GM19467 (cell line): ENCODE measurements around the gene FBP2.
"Not testable (repeated sequence)": the region's sequence is repeated elsewhere in the genome, so short reads cannot be mapped to it uniquely, and the experiment has no call there.

Experiments
- ATAC-seq: cut with Tn5 transposase; IDR thresholded peaks from one replicate; pipeline ENCODE4 v1.9.1; 2021; ENCODE audit warnings: mild to moderate bottlenecking, moderate library complexity; ENCODE audit not compliant: unreplicated experiment

The FBP2 gene

DNA sequence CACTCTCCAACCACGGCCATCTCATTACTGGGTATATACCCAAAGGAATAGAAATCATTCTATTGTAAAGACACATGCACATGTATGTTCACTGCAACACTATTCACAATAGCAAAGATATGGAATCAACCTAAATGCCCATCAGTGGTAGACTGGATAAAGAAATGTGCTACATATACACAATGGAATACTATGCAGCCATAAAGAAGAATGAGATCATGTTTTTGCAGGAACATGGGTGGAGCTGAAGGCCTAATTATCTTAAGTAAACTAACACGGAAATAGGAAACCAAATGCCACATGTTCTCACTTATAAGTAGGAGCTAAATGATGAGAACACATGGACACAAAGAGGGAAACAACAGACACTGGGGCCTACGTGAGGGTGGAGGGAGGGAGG lies 29.3 kb downstream of the FBP2 start:
- ATAC-seq: not testable (repeated sequence)

DNA sequence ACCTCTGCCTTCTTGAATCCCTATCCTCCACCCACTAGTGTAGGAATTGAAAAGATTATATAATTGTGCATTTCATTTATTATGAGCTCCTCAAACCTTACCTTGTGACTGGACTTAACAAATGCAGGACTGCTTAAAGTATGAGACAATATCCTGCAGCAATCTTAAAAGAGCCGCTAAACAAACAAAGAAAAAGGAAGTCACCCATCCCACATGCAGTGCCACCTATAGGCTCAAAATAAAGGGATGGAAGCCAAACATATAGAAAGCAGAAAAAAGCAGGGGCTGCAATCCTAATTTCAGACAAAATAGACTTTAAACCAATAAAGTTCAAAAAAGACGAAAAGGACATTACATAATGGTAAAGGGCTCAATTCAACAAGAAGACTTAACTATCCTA lies 30.1 kb downstream of the FBP2 start:
- no peak for ATAC-seq

DNA sequence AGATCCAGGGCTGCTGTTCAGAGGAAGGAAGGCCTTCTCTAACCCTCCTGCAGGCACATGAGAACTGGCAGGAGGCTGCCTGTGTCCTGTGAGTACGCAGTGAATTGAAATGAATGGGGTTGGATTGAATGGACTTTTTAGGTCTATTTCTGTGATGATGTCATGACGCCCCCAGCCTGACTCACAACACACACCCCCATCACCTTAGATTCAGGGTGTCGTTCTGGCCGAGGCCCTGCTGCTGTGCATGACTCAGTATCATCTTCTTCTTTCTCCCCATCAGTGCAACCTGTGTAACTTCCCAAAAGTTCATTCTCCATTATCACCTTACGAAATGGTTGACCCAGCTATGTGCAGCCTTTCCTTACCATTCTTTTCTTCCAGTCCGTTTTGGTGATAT lies 33.4 kb downstream of the FBP2 start:
- no peak for ATAC-seq

DNA sequence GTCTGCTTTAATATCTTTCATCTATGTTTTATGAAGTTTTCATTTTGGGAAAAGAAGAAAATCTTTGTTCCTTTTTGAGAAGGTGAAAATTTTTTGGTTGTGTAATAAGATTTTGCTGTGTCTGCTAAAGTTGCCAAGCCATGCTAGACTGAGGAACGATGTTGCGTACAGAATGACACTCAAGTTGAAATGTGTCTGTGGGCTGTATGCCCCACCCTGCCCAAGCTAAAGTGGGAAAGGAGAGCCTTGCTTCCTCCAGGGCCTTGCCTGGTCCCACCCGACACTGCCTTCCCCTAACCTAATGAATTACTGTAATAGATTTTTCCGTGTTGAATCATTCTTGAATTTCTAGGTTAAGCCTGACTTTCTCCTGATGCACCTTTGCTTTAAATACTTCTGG lies 36.2 kb downstream of the FBP2 start:
- no peak for ATAC-seq

DNA sequence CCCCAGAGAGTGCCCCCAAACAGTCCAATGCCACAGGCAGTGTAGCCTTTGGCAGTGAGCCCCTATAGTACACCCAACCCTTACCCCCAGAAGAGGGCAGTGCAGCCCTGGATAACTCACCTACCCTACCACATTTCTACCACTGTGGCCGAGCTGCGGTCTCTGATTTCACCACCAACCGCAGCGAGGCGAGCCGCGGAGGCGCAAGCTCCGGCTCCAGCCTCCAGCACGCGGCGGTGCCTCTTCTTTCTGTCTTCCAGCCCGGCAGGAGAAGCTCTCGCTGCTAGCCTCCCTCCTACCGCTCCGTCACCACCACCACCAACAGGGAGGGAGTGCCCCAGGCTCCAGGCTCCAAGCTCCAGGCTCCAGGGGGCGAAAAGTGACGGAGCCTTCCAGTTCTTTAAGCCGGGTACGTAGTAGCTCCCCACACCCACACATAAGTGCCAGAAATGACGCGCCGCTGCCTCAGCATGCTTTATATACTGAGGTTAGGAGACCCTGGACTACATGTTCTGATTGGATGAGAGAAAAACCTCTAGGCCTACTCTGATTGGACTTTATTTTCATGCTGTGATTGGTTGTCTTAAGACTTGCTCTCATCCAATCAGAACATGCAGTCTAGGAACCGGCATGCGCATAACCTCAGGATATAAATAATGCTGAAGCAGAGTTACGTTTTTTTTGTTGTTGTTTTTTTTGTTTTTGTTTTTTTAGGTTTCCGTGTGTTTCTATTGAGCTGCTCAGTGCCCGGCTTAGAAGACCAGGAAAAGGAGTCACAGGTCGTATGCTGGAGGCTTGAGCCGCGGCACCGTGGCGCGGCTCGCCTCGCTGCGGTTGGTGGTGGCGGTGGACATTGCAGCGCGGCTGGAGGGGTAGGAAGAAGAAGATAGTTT lies 38.9 kb downstream of the FBP2 start, which contains the start of gene PCAT7:
Gene PCAT7 (plus strand): TSS at position 645 of the 893 bp plus-strand sequence.
- ATAC-seq: no peak

DNA sequence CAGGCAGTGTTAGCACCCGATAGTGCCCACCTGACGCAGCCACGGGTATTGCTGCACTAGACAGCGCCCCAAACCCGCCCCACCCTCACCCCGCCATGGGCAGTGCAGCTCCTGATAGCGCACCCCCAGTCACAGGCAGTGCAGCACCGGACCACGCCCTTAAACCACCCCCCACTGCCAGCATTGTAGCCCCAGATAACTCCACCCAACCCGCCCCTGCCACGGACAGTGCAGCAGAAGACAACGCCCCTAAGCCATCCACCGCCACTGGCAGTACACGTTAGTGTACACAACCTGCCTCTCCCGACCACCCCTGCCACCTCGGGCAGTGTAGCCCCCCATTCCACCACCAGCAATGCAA lies 39.6 kb downstream of the FBP2 start:
- ATAC-seq: no peak

DNA sequence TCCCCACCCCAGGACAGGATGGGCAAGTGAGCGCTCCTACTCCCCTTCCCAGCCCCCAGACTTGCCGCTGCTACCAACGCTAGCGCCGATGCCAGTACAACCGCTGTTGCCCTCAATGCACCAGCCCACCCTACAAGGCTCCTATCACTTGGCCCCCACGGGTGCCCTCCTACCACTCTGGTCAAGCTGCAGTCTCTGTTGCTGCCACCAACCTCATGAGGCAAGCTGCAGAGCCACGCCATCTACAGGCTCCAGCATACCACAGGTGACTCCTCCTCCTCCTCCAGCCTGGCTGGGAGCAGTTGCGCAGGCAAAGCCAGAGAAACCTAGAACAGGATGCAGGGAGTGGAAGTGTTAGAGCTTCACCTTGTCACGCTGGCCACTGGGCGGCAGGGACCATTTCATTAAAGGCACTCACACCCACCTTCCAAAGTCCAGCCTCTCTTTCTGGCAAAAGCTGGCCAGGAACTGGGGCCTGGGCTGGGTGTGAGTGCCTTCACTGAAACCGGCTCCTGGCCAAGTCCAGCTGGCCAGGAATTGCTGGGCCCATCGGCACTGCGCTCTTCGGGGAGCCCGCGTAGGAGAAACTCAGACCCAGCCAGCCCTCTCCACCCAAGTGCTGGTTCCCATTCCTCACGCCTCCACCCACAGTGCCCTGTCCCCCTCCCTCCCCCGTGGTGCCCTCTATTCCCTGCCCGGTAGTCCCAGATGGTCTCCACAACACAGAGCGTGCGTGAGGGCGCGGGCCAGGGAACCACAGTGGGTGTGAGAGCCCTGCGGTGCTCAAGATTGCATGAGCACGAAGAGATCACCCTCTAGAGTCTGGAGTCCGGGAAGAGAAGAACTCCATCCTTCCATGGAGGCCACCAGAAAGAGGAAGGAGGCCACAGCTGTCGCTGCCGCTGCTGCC lies 40.3 kb downstream of the FBP2 start:
- ATAC-seq: no peak

DNA sequence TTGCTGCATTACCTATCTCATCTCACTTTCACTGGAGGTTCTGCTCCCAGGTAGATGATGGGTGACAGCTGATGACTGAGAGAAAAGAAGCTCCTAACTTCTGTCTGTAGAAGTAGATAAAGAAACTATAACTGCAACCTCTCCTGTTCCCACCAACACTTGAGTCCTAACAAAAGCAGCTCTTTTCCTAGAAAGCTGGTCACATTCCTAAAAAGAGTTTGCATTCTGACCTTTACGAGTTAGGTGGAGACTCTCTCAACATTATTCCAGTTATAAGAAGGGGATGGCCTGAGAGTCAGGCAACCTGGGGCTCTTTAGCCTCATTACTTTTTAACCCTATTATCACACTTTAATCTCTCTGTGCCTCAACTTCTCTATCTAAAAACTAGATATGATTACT lies 47.7 kb downstream of the FBP2 start:
- ATAC-seq: no peak

DNA sequence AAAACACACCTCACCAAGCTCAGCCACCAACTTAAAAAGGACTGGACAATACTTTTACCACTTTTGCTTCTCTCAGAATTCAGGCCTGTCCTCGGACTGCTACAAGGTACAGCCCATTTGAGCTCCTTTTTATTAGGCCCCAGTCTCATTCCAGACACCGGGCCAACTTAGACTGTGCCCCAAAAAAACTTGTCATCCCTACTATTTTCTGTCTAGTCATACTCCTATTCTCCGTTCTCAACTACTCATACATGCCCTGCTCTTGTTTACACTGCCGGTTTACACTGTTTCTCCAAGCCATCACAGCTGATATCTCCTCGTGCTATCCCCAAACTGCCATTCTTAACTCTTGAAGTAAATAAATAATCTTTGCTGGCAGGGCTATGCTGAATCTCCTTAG lies 49.3 kb downstream of the FBP2 start:
- not testable (repeated sequence) for ATAC-seq

DNA sequence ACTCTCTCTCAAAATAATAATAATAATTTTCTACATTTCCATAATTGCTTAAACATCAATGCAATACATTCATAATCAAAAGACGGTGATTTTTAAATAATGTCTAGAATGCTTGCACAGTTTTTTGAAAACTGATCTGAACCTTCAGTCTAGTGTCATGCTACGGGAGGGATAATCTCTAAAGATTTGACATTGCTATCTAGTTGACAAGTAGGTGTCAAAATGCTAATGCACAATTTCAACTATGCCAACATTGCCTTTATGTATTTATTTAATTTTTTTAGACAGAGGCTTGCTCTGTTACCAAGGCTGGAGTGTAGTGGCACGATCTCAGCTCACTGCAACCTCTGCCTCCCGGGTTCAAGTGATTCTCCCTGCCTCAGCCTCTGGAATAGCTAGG lies 54.7 kb downstream of the FBP2 start:
- ATAC-seq: no peak

DNA sequence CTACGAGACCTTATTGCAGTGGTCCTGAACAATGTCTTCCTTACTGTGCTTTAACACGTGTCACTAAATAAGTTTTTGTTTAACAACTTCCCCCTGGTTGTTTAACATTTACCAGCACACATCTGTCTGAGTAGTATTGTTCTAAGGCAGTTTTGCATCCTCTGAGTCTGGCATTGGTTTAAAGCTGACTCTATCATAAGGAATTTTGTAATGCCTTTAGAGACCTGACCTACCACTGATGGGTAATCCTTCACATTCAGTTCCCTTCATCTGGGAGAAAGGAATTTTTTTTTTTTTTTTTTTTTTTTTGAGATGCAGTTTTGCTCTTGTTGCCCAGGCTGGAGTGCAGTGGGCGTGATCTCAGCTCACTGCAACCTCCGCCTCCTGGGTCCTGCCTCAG lies 58.7 kb downstream of the FBP2 start:
- no peak for ATAC-seq

DNA sequence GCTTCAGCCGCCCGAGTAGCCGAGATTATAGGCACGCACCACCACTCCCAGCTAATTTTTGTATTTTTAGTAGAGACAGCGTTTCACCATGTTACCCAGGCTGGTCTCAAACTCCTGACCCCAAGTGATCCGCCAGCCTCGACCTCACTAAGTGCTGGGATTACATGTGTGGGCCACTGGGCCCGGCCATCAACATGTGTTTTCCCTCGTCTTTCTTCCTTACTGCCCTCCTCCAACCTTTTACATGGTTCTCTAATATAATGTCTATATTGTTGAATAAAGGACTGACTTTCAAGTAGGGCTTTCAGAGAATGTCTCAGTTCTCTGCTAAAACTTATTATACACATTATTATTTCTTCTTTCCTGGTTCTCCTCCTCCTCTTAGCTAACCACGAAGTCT lies 60.0 kb downstream of the FBP2 start:
- no peak for ATAC-seq

DNA sequence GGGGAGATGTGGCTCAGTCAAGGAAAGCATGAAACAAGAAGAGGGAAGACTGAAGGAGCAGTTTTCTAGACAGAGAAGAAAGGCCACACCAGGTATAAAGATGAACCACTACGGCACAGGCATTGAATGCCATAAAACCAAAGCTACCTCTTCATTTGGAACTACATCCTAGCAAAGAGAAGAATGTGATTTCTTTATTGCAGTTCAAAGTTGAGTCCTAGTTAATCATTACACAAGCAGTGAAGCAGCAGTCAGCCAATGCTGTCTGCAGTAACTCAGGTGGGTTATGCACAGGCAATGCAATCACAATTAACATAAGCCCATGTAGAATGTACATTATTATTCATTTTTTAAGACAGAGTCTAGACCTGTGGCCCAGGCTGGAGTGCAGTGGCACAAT lies 60.5 kb downstream of the FBP2 start:
- ATAC-seq: no peak

DNA sequence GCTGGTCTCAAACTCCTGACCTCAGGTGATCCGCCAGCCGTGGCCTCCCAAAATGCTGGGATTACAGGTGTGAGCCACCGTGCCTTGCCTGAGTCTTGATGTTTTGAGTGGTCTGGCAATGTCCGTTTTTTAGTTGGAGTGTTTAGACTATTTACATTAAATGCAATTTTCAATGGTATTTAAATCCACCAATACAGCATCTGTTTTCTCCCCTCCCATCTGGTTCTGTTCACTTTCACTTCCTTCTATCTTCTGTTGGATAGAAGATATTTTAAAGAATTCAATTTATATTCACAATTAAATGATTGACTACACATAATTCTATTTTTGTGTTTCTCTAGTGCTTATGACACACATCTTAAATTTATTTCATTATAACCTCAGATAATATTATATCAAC lies 64.7 kb downstream of the FBP2 start:
- ATAC-seq: no peak

DNA sequence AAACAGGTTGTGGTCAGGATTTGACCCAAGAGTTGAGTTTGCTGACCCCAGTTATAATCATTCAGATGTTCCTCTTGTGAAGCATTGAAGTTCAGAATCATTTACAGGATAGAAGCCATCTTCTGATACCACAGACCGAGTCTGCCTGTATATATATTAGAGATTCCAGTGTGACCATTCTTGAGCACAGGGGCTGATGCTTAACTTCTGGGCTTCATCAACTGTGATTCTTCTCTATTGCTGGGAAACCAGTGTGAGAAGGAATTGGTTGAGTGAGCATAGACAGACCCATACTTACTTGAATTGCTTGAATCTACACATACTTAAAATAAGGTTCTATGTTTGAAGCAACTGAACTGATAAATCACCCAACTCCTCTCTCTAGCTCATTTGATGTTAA lies 66.7 kb downstream of the FBP2 start:
- no peak for ATAC-seq

DNA sequence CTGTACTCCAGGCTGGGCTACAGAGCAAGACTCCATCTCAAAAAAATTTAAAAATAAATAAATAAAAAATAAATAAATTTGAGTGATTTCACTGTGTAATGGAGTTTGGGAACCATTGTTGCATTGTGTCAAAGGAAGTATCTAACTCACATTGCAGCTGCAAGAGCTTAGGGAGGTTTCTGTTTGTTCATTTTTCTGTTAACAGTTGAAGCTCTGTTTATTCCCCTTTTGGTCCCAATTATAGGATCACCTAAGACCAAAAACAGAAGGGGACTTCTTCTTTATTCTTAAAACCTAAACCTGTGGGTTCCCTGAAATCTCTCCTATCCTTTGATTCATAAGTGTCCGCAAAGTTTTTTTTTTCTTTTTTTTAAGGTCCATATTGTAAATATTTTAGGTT lies 67.4 kb downstream of the FBP2 start:
- no peak for ATAC-seq

DNA sequence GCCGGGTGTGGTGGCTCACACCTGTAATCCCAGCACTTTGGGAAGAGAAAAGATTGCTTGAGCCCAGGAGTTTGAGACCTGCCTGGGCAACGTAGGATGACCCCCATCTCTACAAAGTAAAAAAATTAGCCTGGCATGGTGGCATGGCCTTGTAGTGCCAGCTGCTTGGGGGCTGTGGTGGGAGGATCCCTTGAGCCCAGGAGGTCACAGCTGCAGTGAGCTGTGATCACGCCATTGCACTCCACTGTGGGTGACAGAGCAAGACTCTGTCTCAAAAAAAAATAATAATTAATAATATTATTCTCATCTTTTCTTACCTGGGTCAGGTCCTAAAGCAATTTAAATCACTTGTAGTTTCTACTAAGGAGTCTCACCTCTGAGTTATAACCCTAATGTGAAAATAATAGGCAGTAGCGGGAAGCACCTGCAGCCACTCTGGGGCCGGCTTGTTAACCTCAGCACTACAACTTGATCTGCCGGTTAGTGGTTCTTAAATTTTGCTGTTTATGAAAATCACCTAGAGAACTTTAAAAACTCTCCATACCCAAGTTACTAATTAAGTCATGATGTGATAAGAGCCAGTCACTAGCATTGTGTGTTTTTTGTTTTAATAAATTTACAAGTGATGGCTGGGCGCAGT lies 68.1 kb downstream of the FBP2 start:
- ATAC-seq: no peak

DNA sequence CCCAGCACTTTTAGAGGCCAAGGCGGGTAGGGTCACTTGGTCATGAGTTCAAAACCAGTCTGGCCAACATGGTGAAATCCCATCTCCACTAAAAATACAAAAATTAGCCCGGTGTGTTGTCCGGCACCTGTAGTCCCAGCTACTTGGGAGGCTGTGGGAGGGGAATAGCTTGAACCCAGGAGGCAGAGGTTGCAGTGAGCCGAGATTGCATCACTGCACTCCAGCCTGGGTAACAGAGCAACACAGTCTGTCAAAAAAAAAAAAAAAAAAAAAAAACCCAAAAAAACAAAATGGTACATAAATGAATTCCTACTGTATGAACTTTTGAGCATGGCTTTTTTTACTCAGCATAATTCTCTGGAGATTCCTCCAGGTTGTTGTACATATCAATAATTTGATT lies 76.4 kb downstream of the FBP2 start:
- no peak for ATAC-seq

DNA sequence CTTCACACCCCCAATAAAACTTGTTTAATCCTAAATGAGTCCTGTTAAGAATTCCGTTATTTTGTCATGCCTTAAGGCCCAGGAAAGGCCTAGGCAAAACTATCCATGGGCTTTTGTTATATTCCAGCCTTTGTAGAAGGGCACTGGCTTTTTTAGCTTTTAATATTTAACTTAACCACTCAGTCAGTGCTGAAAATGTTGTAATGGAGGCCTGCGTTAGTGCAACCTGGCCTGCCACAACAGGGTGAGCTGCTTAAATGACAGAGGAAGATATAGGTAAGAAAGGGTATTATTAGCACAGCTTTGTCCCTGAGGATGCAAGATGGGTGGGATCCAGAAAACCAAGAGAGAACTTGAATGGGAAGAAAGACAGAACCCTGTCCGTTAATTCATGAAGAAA lies 78.9 kb downstream of the FBP2 start:
- no peak for ATAC-seq

DNA sequence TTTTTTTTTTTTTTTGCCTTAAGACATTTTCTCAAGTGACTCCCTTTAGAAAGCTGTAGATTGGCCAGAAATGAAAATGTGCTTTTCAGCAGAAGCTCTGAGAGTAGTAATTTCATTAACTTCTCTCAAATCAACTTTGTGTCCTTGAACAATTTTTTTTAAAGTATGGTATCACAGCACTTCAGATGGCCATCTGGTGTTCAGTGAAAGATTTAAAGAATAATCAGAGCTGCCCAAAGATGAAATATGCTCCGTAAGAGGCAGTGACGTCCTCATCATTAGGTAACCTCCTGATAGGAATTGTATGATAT lies 81.7 kb downstream of the FBP2 start:
- no peak for ATAC-seq

DNA sequence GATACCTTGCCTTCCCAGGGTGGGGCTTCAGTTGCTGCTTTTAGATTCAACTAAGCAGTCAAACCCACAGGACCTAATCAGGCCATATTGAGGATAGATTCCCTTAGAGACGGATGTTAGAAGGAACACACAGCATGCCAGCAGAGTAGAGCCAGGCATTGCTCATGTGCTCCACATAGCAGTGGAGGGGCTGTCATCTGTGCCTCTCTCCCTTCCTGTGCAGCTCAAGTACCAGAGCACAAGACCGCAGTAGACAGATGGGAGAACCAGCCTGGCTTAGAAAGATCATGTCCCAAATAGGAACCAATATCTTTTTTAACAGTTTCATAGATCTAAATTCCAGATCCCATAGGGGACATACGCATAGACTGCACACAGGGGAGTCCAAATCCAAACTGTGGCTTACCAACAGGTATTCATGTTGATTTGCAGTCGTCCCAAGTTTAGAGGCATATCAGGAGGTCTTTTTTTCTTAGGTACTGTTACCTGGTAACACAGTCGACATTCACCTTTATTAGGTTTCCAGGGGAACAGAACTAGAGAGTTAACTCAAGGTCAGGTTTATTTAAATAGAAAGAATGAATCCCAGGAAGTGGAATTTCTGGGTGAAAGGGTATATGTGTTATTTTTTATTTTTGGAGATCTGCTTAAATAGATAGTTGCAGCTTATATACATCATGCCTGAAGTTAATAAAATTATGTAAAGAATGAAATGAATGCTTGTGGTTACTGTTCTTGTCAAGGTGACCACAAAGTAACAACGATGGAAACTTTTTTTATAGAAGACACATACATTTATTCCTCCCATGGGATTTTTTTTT lies 82.3 kb downstream of the FBP2 start:
- no peak for ATAC-seq
